ENCODE results near the gene TTC7B. TPM values are rescaled to one million over a fixed set of nuclear protein-coding genes. Genes with fewer than 3 reads are reported as not detected.

TTC7B gene
- total and polyA plus RNA-seq, 3 experiments from 2014 or later, result 1.7 to 5.8 (median 5.2) TPM

DNA sequence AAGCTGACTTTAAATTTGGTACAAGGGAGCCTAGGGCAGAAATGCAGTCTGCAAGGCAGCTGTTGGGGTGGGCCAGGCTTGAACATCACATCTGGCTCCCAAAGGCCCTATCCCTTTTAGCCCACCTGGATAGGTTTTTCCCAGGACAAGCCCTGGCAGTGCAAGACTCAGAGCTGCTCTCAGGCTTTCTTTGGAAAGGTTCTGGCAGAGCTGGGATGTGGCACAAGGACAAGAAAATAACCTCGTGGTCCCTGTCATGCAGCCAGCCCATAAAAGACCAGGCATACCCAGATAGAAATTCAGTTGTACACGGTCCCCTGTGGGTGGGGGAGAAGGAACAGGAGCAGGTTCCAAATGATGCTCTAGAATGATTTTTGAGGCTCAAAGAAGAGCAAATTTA lies 206.9 kb downstream of the TTC7B start:
- no peaks in the 10 kb centered on the region for H3K4me1 ChIP-seq (ENCODE audit: insufficient read depth, low read length)
- Mint-ChIP-seq H3K27ac (no peak overlapping the region), H3K4me3 (no peak overlapping the region), H3K36me3 (no peaks in the 10 kb centered on the region), H3K9me3 (peaks cover 0 to 2% (median 0%) of the 10 kb centered on the region in 5 donors), H3K27me3 (peaks cover 7 to 29% of the 10 kb centered on the region in 2 donors), H3K4me1 (no peaks in the 10 kb centered on the region)
- no peaks in the 10 kb centered on the region for H3K9me3 ChIP-seq (ENCODE audit: low read length)
- DNase-seq, result no peak
- H3K36me3 ChIP-seq (ENCODE audit: insufficient read depth, low read length), result no peaks in the 10 kb centered on the region
- ChIA-PET POLR2A (no interaction called here), CTCF (no interaction called here)
- no peak overlapping the region for H3K4me3 ChIP-seq (ENCODE audit: low read length)
- H3K27me3 ChIP-seq (ENCODE audit: insufficient read depth, low read length, poor library complexity, severe bottlenecking), result no peaks in the 10 kb centered on the region
- no peak overlapping the region for H3K27ac ChIP-seq (ENCODE audit: low read depth, low read length)

- Histone ChIP-seq H3K36me3 (ENCODE audit: insufficient read depth, low read length) (no peaks in the 10 kb centered on the region), H3K27me3 (ENCODE audit: insufficient read depth, low read length, poor library complexity, severe bottlenecking) (no peaks in the 10 kb centered on the region), H3K4me3 (ENCODE audit: low read length) (no peak overlapping the region), H3K4me1 (ENCODE audit: insufficient read depth, low read length) (no peaks in the 10 kb centered on the region), H3K27ac (ENCODE audit: low read depth, low read length) (no peak overlapping the region), H3K9me3 (ENCODE audit: low read length) (no peaks in the 10 kb centered on the region)
- no peak for DNase-seq
- Mint-ChIP-seq H3K36me3 (no peaks in the 10 kb centered on the region), H3K27ac (no peak overlapping the region), H3K9me3 (peaks cover 0 to 2% (median 0%) of the 10 kb centered on the region in 5 donors), H3K27me3 (peaks cover 7 to 33% of the 10 kb centered on the region in 2 donors), H3K4me1 (no peaks in the 10 kb centered on the region), H3K4me3 (no peak overlapping the region)
- CTCF ChIA-PET, result no interaction called here
- POLR2A ChIA-PET, result no interaction called here
Measured at GRCh38 chr14:90608929-90609341, 207.3 kb downstream of the TTC7B start.

DNA sequence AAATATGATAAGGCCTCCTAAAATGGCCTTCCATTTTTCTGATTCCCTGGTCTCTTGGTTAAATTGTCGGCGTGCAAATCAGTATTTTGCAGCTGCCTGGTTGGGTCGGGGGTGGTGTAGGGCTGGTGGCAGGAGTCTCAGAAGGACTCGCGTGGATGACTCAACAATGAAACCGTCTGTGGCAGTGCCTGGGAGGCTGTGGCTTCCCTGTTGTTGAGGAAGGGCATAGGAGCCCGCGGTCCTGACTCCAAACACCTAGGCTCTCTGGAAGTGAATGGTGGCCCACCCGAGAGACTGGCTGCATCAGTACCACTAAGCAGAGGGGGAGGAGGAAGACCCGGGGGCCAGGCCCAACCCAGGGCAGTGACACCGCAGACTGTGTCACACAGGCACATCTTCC lies 207.9 kb downstream of the TTC7B start:
- H3K36me3 Mint-ChIP-seq, result no peaks in the 10 kb centered on the region
- H3K9me3 ChIP-seq (ENCODE audit: low read length), result no peaks in the 10 kb centered on the region
- peak overlapping the region in 1 of 8 donors; percentile 46 for H3K27ac Mint-ChIP-seq
- no peak overlapping the region for H3K27ac ChIP-seq (ENCODE audit: low read depth, low read length)
- H3K4me1 Mint-ChIP-seq, result no peaks in the 10 kb centered on the region
- H3K27me3 ChIP-seq (ENCODE audit: insufficient read depth, low read length, poor library complexity, severe bottlenecking), result no peaks in the 10 kb centered on the region
- ChIA-PET CTCF (no interaction called here), POLR2A (no interaction called here)
- no peak overlapping the region for H3K4me3 ChIP-seq (ENCODE audit: low read length)
- H3K27me3 Mint-ChIP-seq, result peaks cover 7 to 36% of the 10 kb centered on the region in 2 donors
- H3K9me3 Mint-ChIP-seq, result peaks cover 0 to 2% (median 0%) of the 10 kb centered on the region in 5 donors
- no peak for DNase-seq
- peak overlapping the region in 1 of 7 donors; percentile 65 for H3K4me3 Mint-ChIP-seq
- no peaks in the 10 kb centered on the region for H3K36me3 ChIP-seq (ENCODE audit: insufficient read depth, low read length)
- H3K4me1 ChIP-seq (ENCODE audit: insufficient read depth, low read length), result no peaks in the 10 kb centered on the region

DNA sequence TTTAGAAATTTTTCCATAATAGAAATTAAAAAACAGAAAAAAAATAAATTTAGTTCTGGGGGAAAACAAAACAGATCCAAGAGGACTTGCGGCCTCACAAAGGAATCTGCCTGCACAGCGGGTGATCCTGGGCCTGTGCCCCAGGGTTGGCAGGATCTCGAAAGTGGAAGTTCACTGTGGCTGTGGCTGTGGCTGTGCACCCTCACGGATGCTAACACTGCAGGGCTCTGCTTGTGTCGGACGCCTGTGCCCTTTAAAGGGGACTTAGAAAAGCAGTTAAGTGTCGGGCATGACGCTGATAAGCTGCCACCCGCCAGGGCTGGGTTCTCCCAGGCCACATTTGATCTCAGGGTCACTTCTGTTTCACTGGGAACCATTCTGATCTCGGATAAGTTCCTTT lies 209.1 kb downstream of the TTC7B start:
- Mint-ChIP-seq H3K4me1 (no peaks in the 10 kb centered on the region), H3K4me3 (no peak overlapping the region), H3K27ac (no peak overlapping the region), H3K9me3 (peaks cover 0 to 2% (median 0%) of the 10 kb centered on the region in 5 donors), H3K36me3 (no peaks in the 10 kb centered on the region), H3K27me3 (peaks cover 9 to 41% of the 10 kb centered on the region in 2 donors)
- no peak overlapping the region for H3K4me3 ChIP-seq (ENCODE audit: low read length)
- no peak for DNase-seq
- no peaks in the 10 kb centered on the region for H3K27me3 ChIP-seq (ENCODE audit: insufficient read depth, low read length, poor library complexity, severe bottlenecking)
- no peaks in the 10 kb centered on the region for H3K9me3 ChIP-seq (ENCODE audit: low read length)
- no peaks in the 10 kb centered on the region for H3K36me3 ChIP-seq (ENCODE audit: insufficient read depth, low read length)
- H3K4me1 ChIP-seq (ENCODE audit: insufficient read depth, low read length), result no peaks in the 10 kb centered on the region
- ChIA-PET POLR2A (no interaction called here), CTCF (no interaction called here)
- H3K27ac ChIP-seq (ENCODE audit: low read depth, low read length), result no peak overlapping the region

DNA sequence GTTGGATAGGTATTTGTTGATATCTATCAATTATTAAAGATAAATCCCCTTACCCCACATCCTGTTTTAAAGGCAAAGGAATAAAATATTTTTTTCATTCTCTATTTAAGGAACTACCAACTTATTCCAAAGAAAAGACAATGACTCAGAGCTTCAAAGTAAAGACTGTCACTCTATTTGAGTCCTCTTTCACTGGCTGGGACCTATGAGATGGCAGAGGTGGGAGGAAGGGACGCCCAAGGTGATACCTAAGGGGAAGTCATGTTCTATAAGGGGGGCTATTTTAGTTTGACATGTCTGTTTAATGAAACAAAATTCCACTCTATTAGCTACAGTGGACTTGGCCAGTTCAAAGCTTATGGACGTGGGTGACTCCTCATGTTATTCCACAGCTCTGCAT lies 209.8 kb downstream of the TTC7B start:
- Mint-ChIP-seq H3K36me3 (no peaks in the 10 kb centered on the region), H3K4me1 (no peaks in the 10 kb centered on the region), H3K27me3 (peaks cover 9 to 41% of the 10 kb centered on the region in 2 donors), H3K27ac (no peak overlapping the region), H3K9me3 (peaks cover 0 to 2% (median 0%) of the 10 kb centered on the region in 5 donors), H3K4me3 (no peak overlapping the region)
- POLR2A ChIA-PET, result no interaction called here
- Histone ChIP-seq H3K4me3 (ENCODE audit: low read length) (no peak overlapping the region), H3K9me3 (ENCODE audit: low read length) (no peaks in the 10 kb centered on the region), H3K27ac (ENCODE audit: low read depth, low read length) (no peak overlapping the region), H3K4me1 (ENCODE audit: insufficient read depth, low read length) (no peaks in the 10 kb centered on the region), H3K27me3 (ENCODE audit: insufficient read depth, low read length, poor library complexity, severe bottlenecking) (no peaks in the 10 kb centered on the region), H3K36me3 (ENCODE audit: insufficient read depth, low read length) (no peaks in the 10 kb centered on the region)
- DNase-seq, result no peak
- CTCF ChIA-PET, result no interaction called here

GRCh38 chr14:90605430-90605829 lies 210.8 kb downstream of the TTC7B start:
- no peaks in the 10 kb centered on the region for H3K27me3 ChIP-seq (ENCODE audit: insufficient read depth, low read length, poor library complexity, severe bottlenecking)
- CTCF ChIA-PET, result no interaction called here
- H3K27ac Mint-ChIP-seq, result no peak overlapping the region
- DNase-seq, result peak in 1 of 5 donors; percentile 4
- peaks cover 9 to 41% of the 10 kb centered on the region in 2 donors for H3K27me3 Mint-ChIP-seq
- no peaks in the 10 kb centered on the region for H3K36me3 ChIP-seq (ENCODE audit: insufficient read depth, low read length)
- H3K27ac ChIP-seq (ENCODE audit: low read depth, low read length), result no peak overlapping the region
- no peaks in the 10 kb centered on the region for H3K9me3 ChIP-seq (ENCODE audit: low read length)
- no peaks in the 10 kb centered on the region for H3K4me1 Mint-ChIP-seq
- H3K36me3 Mint-ChIP-seq, result no peaks in the 10 kb centered on the region
- peaks cover 0 to 2% (median 0%) of the 10 kb centered on the region in 5 donors for H3K9me3 Mint-ChIP-seq
- POLR2A ChIA-PET, result no interaction called here
- H3K4me3 Mint-ChIP-seq, result no peak overlapping the region
- H3K4me1 ChIP-seq (ENCODE audit: insufficient read depth, low read length), result no peaks in the 10 kb centered on the region
- no peak overlapping the region for H3K4me3 ChIP-seq (ENCODE audit: low read length)

DNA sequence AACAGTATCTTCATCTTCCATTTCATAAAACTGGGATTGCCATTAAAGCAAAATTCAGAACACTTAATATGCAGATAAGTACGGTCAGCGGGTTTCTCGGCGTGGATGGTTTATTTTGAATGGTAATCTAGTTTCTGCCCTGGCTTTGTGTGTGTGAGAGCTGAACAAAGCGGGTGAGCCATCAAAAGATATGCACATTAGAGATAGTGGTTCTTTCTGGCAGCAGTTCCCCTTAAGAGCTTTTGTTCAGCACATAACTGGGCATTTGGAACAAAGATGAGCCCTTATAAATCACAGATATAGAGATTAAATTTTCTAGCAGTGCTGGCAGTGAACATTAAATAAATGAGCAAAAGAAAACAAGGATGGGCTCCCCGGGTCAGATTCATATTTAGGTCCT lies 211.9 kb downstream of the TTC7B start:
- H3K27me3 Mint-ChIP-seq, result peaks cover 9 to 45% of the 10 kb centered on the region in 2 donors
- H3K4me3 Mint-ChIP-seq, result no peak overlapping the region
- no peak for DNase-seq
- Histone ChIP-seq H3K4me3 (ENCODE audit: low read length) (no peak overlapping the region), H3K36me3 (ENCODE audit: insufficient read depth, low read length) (no peaks in the 10 kb centered on the region), H3K4me1 (ENCODE audit: insufficient read depth, low read length) (no peaks in the 10 kb centered on the region), H3K9me3 (ENCODE audit: low read length) (no peaks in the 10 kb centered on the region), H3K27me3 (ENCODE audit: insufficient read depth, low read length, poor library complexity, severe bottlenecking) (no peaks in the 10 kb centered on the region), H3K27ac (ENCODE audit: low read depth, low read length) (no peak overlapping the region)
- H3K9me3 Mint-ChIP-seq, result peaks cover 0 to 2% (median 0%) of the 10 kb centered on the region in 5 donors
- no peaks in the 10 kb centered on the region for H3K4me1 Mint-ChIP-seq
- POLR2A ChIA-PET, result no interaction called here
- no peaks in the 10 kb centered on the region for H3K36me3 Mint-ChIP-seq
- CTCF ChIA-PET, result no interaction called here
- no peak overlapping the region for H3K27ac Mint-ChIP-seq

GRCh38 chr14:90603841-90604240 lies 212.4 kb downstream of the TTC7B start:
- no peaks in the 10 kb centered on the region for H3K4me1 Mint-ChIP-seq
- H3K9me3 ChIP-seq (ENCODE audit: low read length), result no peaks in the 10 kb centered on the region
- DNase-seq, result no peak
- no peaks in the 10 kb centered on the region for H3K36me3 ChIP-seq (ENCODE audit: insufficient read depth, low read length)
- ChIA-PET CTCF (no interaction called here), POLR2A (no interaction called here)
- no peaks in the 10 kb centered on the region for H3K36me3 Mint-ChIP-seq
- H3K4me3 ChIP-seq (ENCODE audit: low read length), result no peak overlapping the region
- H3K27ac Mint-ChIP-seq, result no peak overlapping the region
- H3K4me3 Mint-ChIP-seq, result no peak overlapping the region
- no peak overlapping the region for H3K27ac ChIP-seq (ENCODE audit: low read depth, low read length)
- H3K27me3 ChIP-seq (ENCODE audit: insufficient read depth, low read length, poor library complexity, severe bottlenecking), result no peaks in the 10 kb centered on the region
- peaks cover 0 to 2% (median 0%) of the 10 kb centered on the region in 5 donors for H3K9me3 Mint-ChIP-seq
- no peaks in the 10 kb centered on the region for H3K4me1 ChIP-seq (ENCODE audit: insufficient read depth, low read length)
- H3K27me3 Mint-ChIP-seq, result peaks cover 9 to 48% of the 10 kb centered on the region in 2 donors

DNA sequence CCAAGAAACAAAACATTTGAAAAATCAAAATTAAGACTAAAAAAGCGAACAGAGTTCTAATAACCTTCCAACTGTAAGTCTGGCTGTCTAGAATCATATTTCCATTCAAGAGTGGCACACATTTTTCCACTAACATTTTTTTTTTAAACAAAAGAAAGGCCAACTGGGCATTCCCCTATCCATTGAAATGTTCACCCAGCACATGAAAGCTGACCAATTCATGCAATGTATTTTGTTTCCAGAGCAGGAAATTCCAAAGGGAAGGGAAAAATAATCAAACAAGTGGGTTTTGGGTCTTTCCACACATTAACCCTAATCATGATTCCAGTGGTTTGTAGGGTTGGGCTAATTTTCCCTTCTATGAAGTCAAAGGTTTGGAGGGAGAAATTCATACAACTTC lies 212.9 kb downstream of the TTC7B start:
- H3K9me3 ChIP-seq (ENCODE audit: low read length), result no peaks in the 10 kb centered on the region
- ChIA-PET CTCF (no interaction called here), POLR2A (no interaction called here)
- H3K36me3 ChIP-seq (ENCODE audit: insufficient read depth, low read length), result no peaks in the 10 kb centered on the region
- no peaks in the 10 kb centered on the region for H3K4me1 ChIP-seq (ENCODE audit: insufficient read depth, low read length)
- H3K27me3 ChIP-seq (ENCODE audit: insufficient read depth, low read length, poor library complexity, severe bottlenecking), result no peaks in the 10 kb centered on the region
- Mint-ChIP-seq H3K4me1 (no peaks in the 10 kb centered on the region), H3K27me3 (peaks cover 9 to 47% of the 10 kb centered on the region in 2 donors), H3K4me3 (no peak overlapping the region), H3K36me3 (no peaks in the 10 kb centered on the region), H3K27ac (no peak overlapping the region), H3K9me3 (peaks cover 0 to 2% (median 0%) of the 10 kb centered on the region in 5 donors)
- H3K4me3 ChIP-seq (ENCODE audit: low read length), result no peak overlapping the region
- H3K27ac ChIP-seq (ENCODE audit: low read depth, low read length), result no peak overlapping the region
- no peak for DNase-seq
